ENCODE results near the gene MCF2L. TPM values are rescaled to one million over a fixed set of nuclear protein-coding genes. Genes with fewer than 3 reads are reported as not detected.

Gene MCF2L
- total RNA-seq, 1 donor from 2014 or later = 83.0 TPM

GRCh38 chr13:112972867-112973576 is 4.0 kb downstream of the MCF2L start:
- Mint-ChIP-seq H3K27ac (ENCODE audit: unreplicated experiment) (no peak overlapping the region), H3K4me3 (ENCODE audit: unreplicated experiment) (no peak overlapping the region), H3K27me3 (ENCODE audit: unreplicated experiment) (peaks cover 12% of the 10 kb centered on the region), H3K36me3 (ENCODE audit: unreplicated experiment) (peaks cover 15% of the 10 kb centered on the region), H3K4me1 (ENCODE audit: low read depth, unreplicated experiment) (peaks cover 12% of the 10 kb centered on the region), H3K9me3 (ENCODE audit: unreplicated experiment) (peaks cover 12% of the 10 kb centered on the region)
- no peak for TF ChIP-seq CTCF (IDR thresholded peaks at IDR 0.05; ENCODE audit: partially characterized antibody, unreplicated experiment)
- DNase-seq = peak; percentile 3

- Mint-ChIP-seq H3K4me3 (ENCODE audit: unreplicated experiment) (no peak overlapping the region), H3K27ac (ENCODE audit: unreplicated experiment) (no peak overlapping the region)
- TF ChIP-seq CTCF (IDR thresholded peaks at IDR 0.05; ENCODE audit: partially characterized antibody, unreplicated experiment) = no peak
Observed at GRCh38 chr13:112973577-112973951, 4.5 kb downstream of the MCF2L start.

GRCh38 chr13:112974125-112974524 is 5.1 kb downstream of the MCF2L start:
- peaks cover 12% of the 10 kb centered on the region for H3K27me3 Mint-ChIP-seq (ENCODE audit: unreplicated experiment)
- no peak for TF ChIP-seq CTCF (IDR thresholded peaks at IDR 0.05; ENCODE audit: partially characterized antibody, unreplicated experiment)
- DNase-seq = no peak
- peaks cover 15% of the 10 kb centered on the region for H3K36me3 Mint-ChIP-seq (ENCODE audit: unreplicated experiment)
- H3K4me1 Mint-ChIP-seq (ENCODE audit: low read depth, unreplicated experiment) = peaks cover 12% of the 10 kb centered on the region
- H3K4me3 Mint-ChIP-seq (ENCODE audit: unreplicated experiment) = no peak overlapping the region
- peaks cover 12% of the 10 kb centered on the region for H3K9me3 Mint-ChIP-seq (ENCODE audit: unreplicated experiment)
- H3K27ac Mint-ChIP-seq (ENCODE audit: unreplicated experiment) = no peak overlapping the region

More at GRCh38 chr13:112973577-112973951, 4.5 kb downstream of the MCF2L start:
- DNase-seq = peak; percentile 10
- Mint-ChIP-seq H3K27me3 (ENCODE audit: unreplicated experiment) (peaks cover 12% of the 10 kb centered on the region), H3K36me3 (ENCODE audit: unreplicated experiment) (peaks cover 15% of the 10 kb centered on the region), H3K4me1 (ENCODE audit: low read depth, unreplicated experiment) (peaks cover 12% of the 10 kb centered on the region), H3K9me3 (ENCODE audit: unreplicated experiment) (peaks cover 12% of the 10 kb centered on the region)

GRCh38 chr13:112974671-112975070 is 5.7 kb downstream of the MCF2L start:
- DNase-seq = no peak
- H3K27me3 Mint-ChIP-seq (ENCODE audit: unreplicated experiment) = peaks cover 8% of the 10 kb centered on the region
- no peak overlapping the region for H3K4me3 Mint-ChIP-seq (ENCODE audit: unreplicated experiment)
- H3K36me3 Mint-ChIP-seq (ENCODE audit: unreplicated experiment) = peaks cover 12% of the 10 kb centered on the region
- no peak overlapping the region for H3K27ac Mint-ChIP-seq (ENCODE audit: unreplicated experiment)
- no peak for TF ChIP-seq CTCF (IDR thresholded peaks at IDR 0.05; ENCODE audit: partially characterized antibody, unreplicated experiment)
- H3K4me1 Mint-ChIP-seq (ENCODE audit: low read depth, unreplicated experiment) = peaks cover 11% of the 10 kb centered on the region
- H3K9me3 Mint-ChIP-seq (ENCODE audit: unreplicated experiment) = peaks cover 10% of the 10 kb centered on the region

GRCh38 chr13:112975401-112975939 is 6.5 kb downstream of the MCF2L start:
- Mint-ChIP-seq H3K27me3 (ENCODE audit: unreplicated experiment) (peaks cover 5% of the 10 kb centered on the region), H3K4me3 (ENCODE audit: unreplicated experiment) (no peak overlapping the region), H3K27ac (ENCODE audit: unreplicated experiment) (no peak overlapping the region), H3K4me1 (ENCODE audit: low read depth, unreplicated experiment) (peaks cover 3% of the 10 kb centered on the region), H3K36me3 (ENCODE audit: unreplicated experiment) (peaks cover 7% of the 10 kb centered on the region), H3K9me3 (ENCODE audit: unreplicated experiment) (peaks cover 9% of the 10 kb centered on the region)
- DNase-seq = no peak
- no peak for TF ChIP-seq CTCF (IDR thresholded peaks at IDR 0.05; ENCODE audit: partially characterized antibody, unreplicated experiment)
